Uterus (tissue), 2 donors: ENCODE results near the gene ABCB10.

Experiments used
- POLR2A ChIP-seq, 2 donors: fragments of 450-650 bp; IDR thresholded peaks; one replicate each; pipeline ENCODE4 v1.6.1; 2016; ENCODE audit warnings: antibody characterized with exemption in 2 of 2, mild to moderate bottlenecking in 1 of 2, moderate library complexity in 1 of 2
- TF ChIP-seq, protein P1 (sequence below), 4 experiments: fragments of 200-600 bp in 2 of 4; fragments of 450-650 bp in 2 of 4; sonication (generic) in 2 of 4; IDR thresholded peaks; one replicate each; pipeline ENCODE4 v1.5.1; 2016 to 2019; ENCODE audit warnings: antibody characterized with exemption in 4 of 4, mild to moderate bottlenecking in 2 of 4, moderate library complexity in 1 of 4

DNA sequence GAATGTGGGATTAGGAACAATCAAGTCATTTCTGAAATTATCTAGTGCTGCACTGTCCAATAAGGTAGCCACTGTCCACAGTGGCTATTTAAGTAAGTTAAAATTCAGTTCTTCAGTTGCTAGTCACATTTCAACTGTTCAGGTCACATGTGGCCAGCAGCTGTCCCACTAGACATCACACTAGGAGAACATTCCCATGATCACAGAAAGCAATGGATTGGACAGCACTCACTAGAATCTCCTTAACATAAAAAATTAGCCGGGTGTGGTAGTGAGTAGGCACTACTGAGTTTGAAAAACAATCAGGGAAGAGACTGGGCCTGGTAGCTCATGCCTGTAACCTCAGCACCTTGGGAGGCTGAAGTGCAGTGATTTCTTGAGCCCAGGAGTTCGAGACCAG is 84.0 kb downstream of the ABCB10 start:
- TF ChIP-seq, protein P1, sequence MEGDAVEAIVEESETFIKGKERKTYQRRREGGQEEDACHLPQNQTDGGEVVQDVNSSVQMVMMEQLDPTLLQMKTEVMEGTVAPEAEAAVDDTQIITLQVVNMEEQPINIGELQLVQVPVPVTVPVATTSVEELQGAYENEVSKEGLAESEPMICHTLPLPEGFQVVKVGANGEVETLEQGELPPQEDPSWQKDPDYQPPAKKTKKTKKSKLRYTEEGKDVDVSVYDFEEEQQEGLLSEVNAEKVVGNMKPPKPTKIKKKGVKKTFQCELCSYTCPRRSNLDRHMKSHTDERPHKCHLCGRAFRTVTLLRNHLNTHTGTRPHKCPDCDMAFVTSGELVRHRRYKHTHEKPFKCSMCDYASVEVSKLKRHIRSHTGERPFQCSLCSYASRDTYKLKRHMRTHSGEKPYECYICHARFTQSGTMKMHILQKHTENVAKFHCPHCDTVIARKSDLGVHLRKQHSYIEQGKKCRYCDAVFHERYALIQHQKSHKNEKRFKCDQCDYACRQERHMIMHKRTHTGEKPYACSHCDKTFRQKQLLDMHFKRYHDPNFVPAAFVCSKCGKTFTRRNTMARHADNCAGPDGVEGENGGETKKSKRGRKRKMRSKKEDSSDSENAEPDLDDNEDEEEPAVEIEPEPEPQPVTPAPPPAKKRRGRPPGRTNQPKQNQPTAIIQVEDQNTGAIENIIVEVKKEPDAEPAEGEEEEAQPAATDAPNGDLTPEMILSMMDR (IDR thresholded peaks at IDR 0.05), result no peak
- no peak for TF ChIP-seq POLR2A (IDR thresholded peaks at IDR 0.05)
